Trophoblast cell (in vitro differentiated cells and primary cell): ENCODE results near the gene E2F3.
A peak's percentile ranks its signal among the peaks of the same experiment; 100 is the strongest.

ENCODE experiments used
- DNase-seq, 2 donors: peaks; one replicate each; pipeline ENCODE4 v3.0.0-alpha.2; 2016
- H2AFZ ChIP-seq: 2 replicates; pipeline ENCODE4 v1.6.1; 2013; ENCODE audit warnings: low read length, moderate library complexity, mild to moderate bottlenecking; ENCODE audit not compliant: insufficient read depth, poor library complexity
- H2AK5ac ChIP-seq: 2 replicates; pipeline ENCODE4 v1.6.1; 2013; ENCODE audit warnings: mild to moderate bottlenecking, low read length
- H2BK120ac ChIP-seq: 2 replicates; pipeline ENCODE4 v1.6.1; 2013; ENCODE audit warnings: low read length, mild to moderate bottlenecking, moderate library complexity; ENCODE audit not compliant: insufficient read depth, poor library complexity
- H2BK12ac ChIP-seq: 2 replicates; pipeline ENCODE4 v1.6.1; 2013; ENCODE audit warnings: mild to moderate bottlenecking, low read length, moderate library complexity
- H2BK5ac ChIP-seq: 2 replicates; pipeline ENCODE4 v1.6.1; 2013; ENCODE audit warnings: low read length, low read depth, moderate library complexity, mild to moderate bottlenecking; ENCODE audit not compliant: poor library complexity
- H3K14ac ChIP-seq: 2 replicates; pipeline ENCODE4 v1.6.1; 2013; ENCODE audit warnings: mild to moderate bottlenecking, low read length
- H3K18ac ChIP-seq: 2 replicates; pipeline ENCODE4 v1.6.1; 2013; ENCODE audit warnings: mild to moderate bottlenecking, low read length
- H3K23ac ChIP-seq: 2 replicates; pipeline ENCODE4 v1.6.1; 2013; ENCODE audit warnings: low read length
- H3K27ac ChIP-seq: 2 replicates; pipeline ENCODE4 v1.5.1; 2013; ENCODE audit warnings: low read depth, mild to moderate bottlenecking, inconsistent platforms, low read length, moderate library complexity
- H3K27me3 ChIP-seq: 2 replicates; pipeline ENCODE4 v1.6.1; 2013; ENCODE audit warnings: inconsistent platforms, mild to moderate bottlenecking, low read length, moderate library complexity; ENCODE audit not compliant: insufficient read depth
- H3K36me3 ChIP-seq, 2 experiments: 1 replicate in 1 of 2; 2 replicates in 1 of 2; pipeline ENCODE4 v1.6.1; 2013; ENCODE audit warnings: low read length in 2 of 2, mild to moderate bottlenecking in 2 of 2, moderate library complexity in 1 of 2; ENCODE audit not compliant: insufficient read depth in 2 of 2, control insufficient read depth in 1 of 2
- H3K4ac ChIP-seq: 2 replicates; pipeline ENCODE4 v1.6.1; 2013; ENCODE audit warnings: low read depth, mild to moderate bottlenecking, low read length, moderate library complexity
- H3K4me1 ChIP-seq, 2 experiments: 1 replicate in 1 of 2; 2 replicates in 1 of 2; pipeline ENCODE4 v1.6.1; 2013; ENCODE audit warnings: low read length in 2 of 2, mild to moderate bottlenecking in 2 of 2, moderate library complexity in 1 of 2; ENCODE audit not compliant: insufficient read depth in 2 of 2, control insufficient read depth in 1 of 2
- H3K4me2 ChIP-seq: 2 replicates; pipeline ENCODE4 v1.6.1; 2013; ENCODE audit warnings: inconsistent platforms, mild to moderate bottlenecking, low read length, moderate library complexity
- H3K4me3 ChIP-seq: 2 replicates; pipeline ENCODE4 v1.5.1; 2013; ENCODE audit warnings: mild to moderate bottlenecking, low read depth, low read length, inconsistent platforms
- H3K79me1 ChIP-seq: one replicate; pipeline ENCODE4 v1.6.1; 2013; ENCODE audit warnings: low read length
- H3K79me2 ChIP-seq: 2 replicates; pipeline ENCODE4 v1.6.1; 2013; ENCODE audit warnings: low read length, mild to moderate bottlenecking; ENCODE audit not compliant: control insufficient read depth, insufficient read depth, poor library complexity
- H3K9ac ChIP-seq: 2 replicates; pipeline ENCODE4 v1.6.1; 2013; ENCODE audit warnings: mild to moderate bottlenecking, low read length
- H3K9me3 ChIP-seq: 2 replicates; pipeline ENCODE4 v1.6.1; 2013; ENCODE audit warnings: low read depth, mild to moderate bottlenecking, control low read depth, inconsistent platforms, low read length; ENCODE audit not compliant: insufficient read depth
- H4K12ac ChIP-seq: 2 replicates; pipeline ENCODE4 v1.6.1; 2013; ENCODE audit warnings: low read depth, mild to moderate bottlenecking, low read length, moderate library complexity
- H4K8ac ChIP-seq: 2 replicates; pipeline ENCODE4 v1.6.1; 2013; ENCODE audit warnings: low read depth, mild to moderate bottlenecking, low read length, moderate library complexity
- H4K91ac ChIP-seq: one replicate; pipeline ENCODE4 v1.6.1; 2013; ENCODE audit warnings: low read depth, mild to moderate bottlenecking, low read length, moderate library complexity
- WGBS: extraction: QIAGEN DNeasy Blood & Tissue Kit; methylation state at CpG from one replicate; pipeline ENCODE4 v1.1.7; 2013; ENCODE audit warnings: missing lambda C conversion rate; ENCODE audit not compliant: insufficient read length, insufficient coverage; ENCODE audit errors: extremely low coverage; 5-methylcytosine and 5-hydroxymethylcytosine counted together

Gene E2F3

GRCh38 chr6:20483887-20484497, 82.3 kb downstream of the E2F3 start:
- no peak for DNase-seq
- H3K4me2 ChIP-seq, result no peak overlapping the region
- no peak overlapping the region for H4K8ac ChIP-seq
- no peaks in the 10 kb centered on the region for H3K79me1 ChIP-seq
- no peak overlapping the region for H3K14ac ChIP-seq
- no peak overlapping the region for H2BK5ac ChIP-seq
- H3K27me3 ChIP-seq, result no peaks in the 10 kb centered on the region
- H3K18ac ChIP-seq, result no peak overlapping the region
- no peak overlapping the region for H2BK12ac ChIP-seq
- H3K9ac ChIP-seq, result no peak overlapping the region
- no peak overlapping the region for H4K12ac ChIP-seq
- H2BK120ac ChIP-seq, result no peak overlapping the region
- H3K79me2 ChIP-seq, result no peaks in the 10 kb centered on the region
- H3K23ac ChIP-seq, result no peak overlapping the region
- H3K27ac ChIP-seq, result no peak overlapping the region
- WGBS, result no CpG with 5 or more reads among the region's 5 CpGs
- H3K9me3 ChIP-seq, result no peaks in the 10 kb centered on the region
- no peak overlapping the region for H3K4ac ChIP-seq
- H3K4me3 ChIP-seq, result no peak overlapping the region
- no peak overlapping the region for H2AFZ ChIP-seq
- H3K36me3 ChIP-seq, result peaks cover 11 to 27% of the 10 kb centered on the region in 2 experiments
- H3K4me1 ChIP-seq, result no peaks in the 10 kb centered on the region
- no peak overlapping the region for H4K91ac ChIP-seq
- H2AK5ac ChIP-seq, result no peak overlapping the region

GRCh38 chr6:20486641-20487040, 85.0 kb downstream of the E2F3 start:
- Histone ChIP-seq H4K8ac (no peak overlapping the region), H3K9ac (no peak overlapping the region), H4K12ac (no peak overlapping the region), H2AK5ac (no peak overlapping the region), H3K14ac (no peak overlapping the region), H3K4ac (no peak overlapping the region), H3K79me1 (no peaks in the 10 kb centered on the region), H3K23ac (no peak overlapping the region), H2BK12ac (no peak overlapping the region), H2BK5ac (no peak overlapping the region), H3K4me2 (no peak overlapping the region), H3K4me3 (no peak overlapping the region), H3K36me3 (peaks cover 22 to 27% of the 10 kb centered on the region in 2 experiments), H3K27ac (no peak overlapping the region), H2AFZ (no peak overlapping the region), H3K18ac (no peak overlapping the region), H3K4me1 (no peaks in the 10 kb centered on the region), H4K91ac (no peak overlapping the region), H2BK120ac (no peak overlapping the region), H3K27me3 (no peaks in the 10 kb centered on the region), H3K79me2 (no peaks in the 10 kb centered on the region), H3K9me3 (no peaks in the 10 kb centered on the region)
- WGBS, result no CpG with 5 or more reads among the region's 4 CpGs
- DNase-seq, result peak; percentile 14 to 78

GRCh38 chr6:20487669-20488375, 86.1 kb downstream of the E2F3 start:
- Histone ChIP-seq H3K14ac (no peak overlapping the region), H3K4me3 (no peak overlapping the region), H2AFZ (no peak overlapping the region), H3K9me3 (no peaks in the 10 kb centered on the region), H3K36me3 (peaks cover 22 to 28% of the 10 kb centered on the region in 2 experiments), H3K79me2 (no peaks in the 10 kb centered on the region), H3K4me2 (no peak overlapping the region), H3K27ac (no peak overlapping the region), H2AK5ac (no peak overlapping the region), H3K18ac (no peak overlapping the region), H2BK12ac (no peak overlapping the region), H4K91ac (no peak overlapping the region), H2BK120ac (no peak overlapping the region), H2BK5ac (no peak overlapping the region), H4K8ac (no peak overlapping the region), H3K27me3 (no peaks in the 10 kb centered on the region), H3K79me1 (no peaks in the 10 kb centered on the region), H3K9ac (no peak overlapping the region), H4K12ac (no peak overlapping the region), H3K4me1 (no peaks in the 10 kb centered on the region), H3K4ac (no peak overlapping the region), H3K23ac (no peak overlapping the region)
- no peak for DNase-seq
- WGBS, result no CpG with 5 or more reads among the region's 6 CpGs

- H2AFZ ChIP-seq, result no peak overlapping the region
- H3K36me3 ChIP-seq, result peaks cover 21 to 28% of the 10 kb centered on the region in 2 experiments
- no peak overlapping the region for H2AK5ac ChIP-seq
- H3K27me3 ChIP-seq, result no peaks in the 10 kb centered on the region
- no peak overlapping the region for H3K4me2 ChIP-seq
- no peak overlapping the region for H3K27ac ChIP-seq
- no peak for DNase-seq
- H2BK5ac ChIP-seq, result no peak overlapping the region
- H3K9me3 ChIP-seq, result no peaks in the 10 kb centered on the region
- H3K4ac ChIP-seq, result no peak overlapping the region
- H3K18ac ChIP-seq, result no peak overlapping the region
- no peak overlapping the region for H4K91ac ChIP-seq
- no peak overlapping the region for H3K14ac ChIP-seq
- H3K4me3 ChIP-seq, result no peak overlapping the region
- H3K9ac ChIP-seq, result no peak overlapping the region
- no peak overlapping the region for H2BK120ac ChIP-seq
- H3K79me1 ChIP-seq, result no peaks in the 10 kb centered on the region
- WGBS, result no CpG with 5 or more reads among the region's 6 CpGs
- no peak overlapping the region for H4K8ac ChIP-seq
- H2BK12ac ChIP-seq, result no peak overlapping the region
- no peaks in the 10 kb centered on the region for H3K79me2 ChIP-seq
- H4K12ac ChIP-seq, result no peak overlapping the region
- H3K23ac ChIP-seq, result no peak overlapping the region
- no peaks in the 10 kb centered on the region for H3K4me1 ChIP-seq
Observed at GRCh38 chr6:20490591-20490990, 88.9 kb downstream of the E2F3 start.
